Testis (tissue), 2 donors: ENCODE data around the gene DIAPH2.

ENCODE experiments used
- POLR2A ChIP-seq: fragments of 450-650 bp; IDR thresholded peaks from one replicate; pipeline ENCODE4 v1.6.1; 2017; ENCODE audit warnings: antibody characterized with exemption, mild to moderate bottlenecking, moderate library complexity
- TF ChIP-seq, protein P1 (sequence below), 3 experiments: fragments of 450-650 bp in 2 of 3; fragments of 200-600 bp in 1 of 3; sonication (generic) in 1 of 3; IDR thresholded peaks; one replicate each; pipeline ENCODE4 v1.5.1; 2016 to 2019; ENCODE audit warnings: antibody characterized with exemption in 3 of 3, mild to moderate bottlenecking in 2 of 3, moderate library complexity in 1 of 3

DNA sequence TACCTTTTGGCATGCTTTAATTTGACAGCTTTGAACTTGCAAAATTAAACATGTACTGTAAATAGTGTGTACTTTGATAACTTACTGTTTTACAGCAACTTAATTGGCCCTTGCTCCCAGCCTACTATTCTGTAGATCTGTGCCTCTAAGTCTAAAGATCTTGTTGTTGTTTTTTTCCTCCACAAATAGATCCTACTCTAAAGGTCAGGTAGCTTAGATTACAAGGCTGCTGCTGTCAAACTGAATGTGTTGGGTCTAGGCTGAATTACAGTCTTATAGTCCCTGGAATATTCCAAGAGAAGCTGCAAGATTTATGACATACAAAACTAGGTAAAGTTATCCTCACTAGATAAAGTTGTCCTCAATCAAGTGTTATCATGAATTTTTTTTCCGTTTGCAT is 18.7 kb downstream of the DIAPH2 start:
- TF ChIP-seq, protein P1, sequence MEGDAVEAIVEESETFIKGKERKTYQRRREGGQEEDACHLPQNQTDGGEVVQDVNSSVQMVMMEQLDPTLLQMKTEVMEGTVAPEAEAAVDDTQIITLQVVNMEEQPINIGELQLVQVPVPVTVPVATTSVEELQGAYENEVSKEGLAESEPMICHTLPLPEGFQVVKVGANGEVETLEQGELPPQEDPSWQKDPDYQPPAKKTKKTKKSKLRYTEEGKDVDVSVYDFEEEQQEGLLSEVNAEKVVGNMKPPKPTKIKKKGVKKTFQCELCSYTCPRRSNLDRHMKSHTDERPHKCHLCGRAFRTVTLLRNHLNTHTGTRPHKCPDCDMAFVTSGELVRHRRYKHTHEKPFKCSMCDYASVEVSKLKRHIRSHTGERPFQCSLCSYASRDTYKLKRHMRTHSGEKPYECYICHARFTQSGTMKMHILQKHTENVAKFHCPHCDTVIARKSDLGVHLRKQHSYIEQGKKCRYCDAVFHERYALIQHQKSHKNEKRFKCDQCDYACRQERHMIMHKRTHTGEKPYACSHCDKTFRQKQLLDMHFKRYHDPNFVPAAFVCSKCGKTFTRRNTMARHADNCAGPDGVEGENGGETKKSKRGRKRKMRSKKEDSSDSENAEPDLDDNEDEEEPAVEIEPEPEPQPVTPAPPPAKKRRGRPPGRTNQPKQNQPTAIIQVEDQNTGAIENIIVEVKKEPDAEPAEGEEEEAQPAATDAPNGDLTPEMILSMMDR (IDR thresholded peaks at IDR 0.05): no peak
- TF ChIP-seq POLR2A: no peak
